ENCODE data around the gene LTBP4.
"Not testable (repeated sequence)": the region's sequence is repeated elsewhere in the genome, so short reads cannot be mapped to it uniquely, and the experiment has no call there.

Gene LTBP4

DNA sequence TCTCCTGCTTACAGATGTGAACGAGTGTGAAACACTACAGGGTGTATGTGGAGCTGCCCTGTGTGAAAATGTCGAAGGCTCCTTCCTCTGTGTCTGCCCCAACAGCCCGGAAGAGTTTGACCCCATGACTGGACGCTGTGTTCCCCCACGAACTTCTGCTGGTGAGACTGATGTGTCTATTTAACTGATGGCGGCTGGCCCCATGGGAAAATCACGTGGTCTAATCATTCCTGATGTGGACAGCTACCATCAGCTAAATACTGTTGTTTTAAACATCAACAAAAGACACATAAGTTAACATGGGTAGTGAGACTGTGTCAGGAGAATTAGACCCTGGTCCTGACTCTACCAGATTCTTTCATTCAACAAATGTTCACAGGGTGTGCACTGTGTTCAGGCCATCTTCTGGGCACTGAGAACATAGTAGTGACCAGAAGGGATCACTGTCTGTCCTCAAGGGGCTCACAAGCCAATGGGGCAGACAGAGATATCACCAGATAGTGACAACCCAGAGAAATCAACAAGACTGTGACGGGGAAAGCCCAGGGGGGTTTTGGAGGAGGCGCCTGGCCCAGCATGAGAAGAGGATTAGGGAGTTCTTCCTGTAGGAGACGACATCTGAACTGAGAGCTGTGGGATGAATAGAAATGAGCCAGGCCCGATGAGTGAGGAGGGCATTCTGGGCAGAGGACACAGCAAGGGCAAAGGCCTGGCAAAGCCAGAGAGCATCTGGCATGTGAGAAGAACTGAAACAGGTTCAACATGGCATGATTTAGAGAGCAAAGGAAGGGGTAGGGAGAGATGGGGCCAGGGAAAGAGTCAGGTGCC, 18.4 kb downstream of the LTBP4 start:
- TF ChIP-seq, protein P1, sequence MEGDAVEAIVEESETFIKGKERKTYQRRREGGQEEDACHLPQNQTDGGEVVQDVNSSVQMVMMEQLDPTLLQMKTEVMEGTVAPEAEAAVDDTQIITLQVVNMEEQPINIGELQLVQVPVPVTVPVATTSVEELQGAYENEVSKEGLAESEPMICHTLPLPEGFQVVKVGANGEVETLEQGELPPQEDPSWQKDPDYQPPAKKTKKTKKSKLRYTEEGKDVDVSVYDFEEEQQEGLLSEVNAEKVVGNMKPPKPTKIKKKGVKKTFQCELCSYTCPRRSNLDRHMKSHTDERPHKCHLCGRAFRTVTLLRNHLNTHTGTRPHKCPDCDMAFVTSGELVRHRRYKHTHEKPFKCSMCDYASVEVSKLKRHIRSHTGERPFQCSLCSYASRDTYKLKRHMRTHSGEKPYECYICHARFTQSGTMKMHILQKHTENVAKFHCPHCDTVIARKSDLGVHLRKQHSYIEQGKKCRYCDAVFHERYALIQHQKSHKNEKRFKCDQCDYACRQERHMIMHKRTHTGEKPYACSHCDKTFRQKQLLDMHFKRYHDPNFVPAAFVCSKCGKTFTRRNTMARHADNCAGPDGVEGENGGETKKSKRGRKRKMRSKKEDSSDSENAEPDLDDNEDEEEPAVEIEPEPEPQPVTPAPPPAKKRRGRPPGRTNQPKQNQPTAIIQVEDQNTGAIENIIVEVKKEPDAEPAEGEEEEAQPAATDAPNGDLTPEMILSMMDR (IDR thresholded peaks at IDR 0.05; ENCODE audit: insufficient read depth, low read depth, low read length, missing control alignments): no peak
- no peak for DNase-seq (ENCODE audit: low read depth)
- no peak overlapping the region for H3K4me3 ChIP-seq (ENCODE audit: low read length)

DNA sequence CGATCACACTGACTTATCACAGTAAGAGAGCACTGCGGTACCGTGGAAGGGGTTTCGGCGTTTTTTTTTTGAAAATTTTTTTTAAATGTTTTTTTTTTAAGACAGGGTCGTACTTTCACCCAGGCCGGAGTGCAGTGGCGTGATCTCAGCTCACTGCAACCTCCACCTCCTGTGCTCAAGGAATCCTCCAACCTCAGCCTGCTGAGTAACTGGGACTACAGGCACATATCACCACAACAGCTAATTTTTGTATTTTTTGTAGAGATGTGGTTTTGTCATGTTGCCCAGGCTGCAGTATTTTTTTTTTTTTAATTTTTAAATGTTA, 19.0 kb downstream of the LTBP4 start:
- TF ChIP-seq, protein P1 (IDR thresholded peaks at IDR 0.05; ENCODE audit: insufficient read depth, low read depth, low read length, missing control alignments): no peak
- no peak for DNase-seq (ENCODE audit: low read depth)
- H3K4me3 ChIP-seq (ENCODE audit: low read length): no peak overlapping the region

DNA sequence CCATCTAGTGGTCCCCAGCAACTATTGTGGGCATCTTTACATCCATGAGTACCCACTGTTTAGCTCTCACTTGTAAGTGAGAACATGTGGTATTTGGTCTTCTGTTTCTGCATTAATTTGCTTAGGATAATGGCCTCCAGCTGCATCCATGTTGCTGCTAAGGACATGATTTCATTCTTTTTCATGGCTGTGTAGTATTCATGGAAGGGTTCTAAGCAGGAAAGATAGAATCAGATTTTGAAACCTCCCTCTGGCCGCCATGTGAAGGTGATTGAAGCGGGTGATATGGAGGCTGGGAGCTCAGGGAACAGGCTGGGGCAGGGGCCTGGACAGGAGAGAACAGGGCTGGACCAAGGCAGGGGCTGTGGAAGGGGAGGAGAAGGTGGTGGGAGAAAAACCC, 20.1 kb downstream of the LTBP4 start:
- TF ChIP-seq, protein P1 (IDR thresholded peaks at IDR 0.05; ENCODE audit: insufficient read depth, low read depth, low read length, missing control alignments): no peak
- no peak overlapping the region for H3K4me3 ChIP-seq (ENCODE audit: low read length)
- DNase-seq (ENCODE audit: low read depth): no peak

DNA sequence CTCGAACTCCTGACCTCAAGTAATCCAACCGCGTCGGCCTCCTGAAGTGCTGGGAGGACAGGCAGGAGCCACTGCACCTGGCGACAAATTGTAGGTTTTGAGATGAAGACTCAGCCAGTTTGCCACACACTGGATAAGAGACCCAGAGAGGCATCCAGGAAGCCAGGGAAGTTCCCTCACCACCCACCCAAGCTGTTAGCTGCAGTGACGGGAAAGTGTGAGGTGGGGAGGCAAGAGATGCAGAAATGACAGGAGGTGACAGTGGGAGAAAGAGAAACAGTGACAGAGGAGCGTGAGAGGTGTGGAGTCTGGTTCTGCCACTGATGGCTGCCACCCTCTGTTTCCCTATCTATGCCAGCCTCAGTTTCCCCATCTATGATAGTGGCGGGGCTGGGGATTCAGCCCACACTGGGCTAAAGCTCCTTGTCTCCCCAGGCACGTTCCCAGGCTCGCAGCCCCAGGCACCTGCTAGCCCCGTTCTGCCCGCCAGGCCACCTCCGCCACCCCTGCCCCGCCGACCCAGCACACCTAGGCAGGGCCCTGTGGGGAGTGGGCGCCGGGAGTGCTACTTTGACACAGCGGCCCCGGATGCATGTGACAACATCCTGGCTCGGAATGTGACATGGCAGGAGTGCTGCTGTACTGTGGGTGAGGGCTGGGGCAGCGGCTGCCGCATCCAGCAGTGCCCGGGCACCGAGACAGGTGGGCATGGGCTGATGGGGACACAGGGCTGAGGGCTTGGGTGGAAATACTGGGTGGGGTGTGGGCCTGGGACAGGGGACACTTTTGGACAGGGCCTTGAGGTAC, 21.0 kb downstream of the LTBP4 start:
- H3K4me3 ChIP-seq (ENCODE audit: low read length): no peak overlapping the region
- DNase-seq (ENCODE audit: low read depth): no peak

DNA sequence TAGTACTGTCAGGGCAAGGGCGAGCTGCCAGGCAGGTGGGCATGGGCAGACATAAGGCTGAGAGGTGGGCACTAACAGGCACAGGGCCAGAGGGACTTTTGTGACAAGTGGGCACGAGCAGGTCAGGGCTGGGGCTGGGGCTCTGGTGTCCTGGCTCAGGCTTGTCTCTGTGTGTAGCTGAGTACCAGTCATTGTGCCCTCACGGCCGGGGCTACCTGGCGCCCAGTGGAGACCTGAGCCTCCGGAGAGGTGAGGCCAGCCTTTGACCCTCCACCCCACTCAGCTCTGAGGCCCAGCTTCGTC, 21.6 kb downstream of the LTBP4 start:
- TF ChIP-seq, protein P1 (IDR thresholded peaks at IDR 0.05; ENCODE audit: insufficient read depth, low read depth, low read length, missing control alignments): no peak
- no peak for DNase-seq (ENCODE audit: low read depth)
- H3K4me3 ChIP-seq (ENCODE audit: low read length): no peak overlapping the region

More for the DNA sequence above, 21.0 kb downstream of the LTBP4 start:
- TF ChIP-seq, protein P1 (IDR thresholded peaks at IDR 0.05; ENCODE audit: insufficient read depth, low read depth, low read length, missing control alignments): no peak

DNA sequence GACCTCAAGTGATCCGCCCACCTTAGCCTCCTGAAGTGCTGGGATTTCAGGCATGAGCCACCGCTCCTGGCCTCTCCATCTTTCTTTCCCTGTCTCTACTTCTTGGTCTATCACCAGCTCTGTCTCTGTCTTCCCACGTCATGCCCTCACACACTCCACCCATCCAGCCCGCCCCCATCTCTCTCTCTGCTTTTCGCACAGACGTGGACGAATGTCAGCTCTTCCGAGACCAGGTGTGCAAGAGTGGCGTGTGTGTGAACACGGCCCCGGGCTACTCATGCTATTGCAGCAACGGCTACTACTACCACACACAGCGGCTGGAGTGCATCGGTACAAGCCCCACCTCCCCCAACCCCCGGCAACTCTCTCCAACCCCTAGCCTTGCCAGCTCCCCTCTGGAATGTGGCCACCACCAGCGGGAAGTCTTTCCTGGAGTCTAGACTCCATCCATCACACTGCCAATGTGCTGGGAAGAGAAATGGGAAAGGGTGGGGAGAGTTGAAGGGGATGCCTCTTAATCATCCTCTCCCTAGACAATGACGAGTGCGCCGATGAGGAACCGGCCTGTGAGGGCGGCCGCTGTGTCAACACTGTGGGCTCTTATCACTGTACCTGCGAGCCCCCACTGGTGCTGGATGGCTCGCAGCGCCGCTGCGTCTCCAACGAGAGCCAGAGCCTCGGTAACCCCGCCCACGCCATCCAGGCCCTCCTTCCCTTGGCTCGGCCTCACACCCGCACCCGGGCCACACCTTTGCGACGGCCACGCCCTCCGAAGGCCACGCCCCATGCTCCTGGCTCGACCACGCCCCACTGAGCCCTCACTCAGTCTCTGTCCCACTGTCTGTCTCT, 22.5 kb downstream of the LTBP4 start:
- H3K4me3 ChIP-seq (ENCODE audit: low read length): no peak overlapping the region
- DNase-seq (ENCODE audit: low read depth): peak; percentile 86
- TF ChIP-seq, protein P1 (IDR thresholded peaks at IDR 0.05; ENCODE audit: insufficient read depth, low read depth, low read length, missing control alignments): no peak

DNA sequence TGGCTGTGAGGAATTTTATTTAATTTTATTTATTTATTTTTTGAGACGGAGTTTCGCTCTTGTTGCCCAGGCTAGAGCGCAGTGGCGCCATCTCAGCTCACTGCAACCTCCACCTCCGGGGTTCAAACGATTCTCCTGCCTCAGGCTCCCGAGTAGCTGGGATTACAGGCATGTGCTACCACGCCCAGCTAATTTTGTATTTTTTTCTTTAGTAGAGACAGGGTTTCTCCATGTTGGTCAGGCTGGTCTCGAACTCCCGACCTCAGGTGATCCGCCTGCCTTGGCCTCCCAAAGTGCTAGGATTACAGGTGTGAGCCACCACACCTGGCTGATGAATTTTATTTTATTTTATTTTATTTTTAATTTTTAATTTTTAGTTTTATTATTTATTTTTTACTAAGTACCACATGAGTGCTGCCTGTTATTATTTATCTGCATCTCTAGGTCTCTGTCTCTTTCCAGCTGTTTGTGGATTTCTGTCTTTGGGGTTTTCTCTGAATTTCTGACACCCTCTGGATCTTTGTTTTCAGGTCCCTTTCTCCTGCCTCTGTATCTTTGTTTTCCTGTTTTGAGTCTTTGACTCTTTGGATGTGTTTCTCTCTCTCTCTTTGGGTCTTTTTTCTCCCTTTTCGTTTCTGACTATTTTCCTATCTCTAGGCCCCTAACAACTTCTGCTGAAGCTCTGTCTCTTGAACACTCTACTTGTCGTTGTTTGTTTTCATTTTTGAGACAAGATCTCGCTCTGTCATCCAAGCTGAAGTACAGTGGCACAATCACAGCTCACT, 23.4 kb downstream of the LTBP4 start:
- H3K4me3 ChIP-seq (ENCODE audit: low read length); DNase-seq (ENCODE audit: low read depth): not testable (repeated sequence)

Measured in epithelial cell of esophagus (primary cell).